Measurements from ENCODE around the gene NPM1.

Gene NPM1

GRCh38 chr5:171342362-171343111 lies 45.1 kb upstream of the NPM1 start:
- no peak for TF ChIP-seq EZH2 (optimal IDR thresholded peaks at IDR 0.05; ENCODE audit: low read depth, low read length)
- TF ChIP-seq, protein P1, sequence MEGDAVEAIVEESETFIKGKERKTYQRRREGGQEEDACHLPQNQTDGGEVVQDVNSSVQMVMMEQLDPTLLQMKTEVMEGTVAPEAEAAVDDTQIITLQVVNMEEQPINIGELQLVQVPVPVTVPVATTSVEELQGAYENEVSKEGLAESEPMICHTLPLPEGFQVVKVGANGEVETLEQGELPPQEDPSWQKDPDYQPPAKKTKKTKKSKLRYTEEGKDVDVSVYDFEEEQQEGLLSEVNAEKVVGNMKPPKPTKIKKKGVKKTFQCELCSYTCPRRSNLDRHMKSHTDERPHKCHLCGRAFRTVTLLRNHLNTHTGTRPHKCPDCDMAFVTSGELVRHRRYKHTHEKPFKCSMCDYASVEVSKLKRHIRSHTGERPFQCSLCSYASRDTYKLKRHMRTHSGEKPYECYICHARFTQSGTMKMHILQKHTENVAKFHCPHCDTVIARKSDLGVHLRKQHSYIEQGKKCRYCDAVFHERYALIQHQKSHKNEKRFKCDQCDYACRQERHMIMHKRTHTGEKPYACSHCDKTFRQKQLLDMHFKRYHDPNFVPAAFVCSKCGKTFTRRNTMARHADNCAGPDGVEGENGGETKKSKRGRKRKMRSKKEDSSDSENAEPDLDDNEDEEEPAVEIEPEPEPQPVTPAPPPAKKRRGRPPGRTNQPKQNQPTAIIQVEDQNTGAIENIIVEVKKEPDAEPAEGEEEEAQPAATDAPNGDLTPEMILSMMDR (IDR thresholded peaks at IDR 0.05; ENCODE audit: low read length) = peak; percentile 74
- DNase-seq = peak; percentile 52
- H2AFZ ChIP-seq (ENCODE audit: low read length) = no peak overlapping the region

GRCh38 chr5:171344936-171345608 lies 42.6 kb upstream of the NPM1 start:
- H3K4me3 ChIP-seq (ENCODE audit: low read length) = no peak overlapping the region
- DNase-seq = no peak
- no peaks in the 10 kb centered on the region for H3K79me2 ChIP-seq (ENCODE audit: low read length)
- H3K27me3 ChIP-seq (replicated peaks; ENCODE audit: insufficient read depth, low read length) = no peaks in the 10 kb centered on the region
- H3K4me1 ChIP-seq (ENCODE audit: low read length) = no peaks in the 10 kb centered on the region
- no peak overlapping the region for H2AFZ ChIP-seq (ENCODE audit: low read length)
- no peaks in the 10 kb centered on the region for H3K9me3 ChIP-seq (replicated peaks; ENCODE audit: insufficient read depth, low read length)
- H3K36me3 ChIP-seq (replicated peaks; ENCODE audit: insufficient read depth, low read length) = no peaks in the 10 kb centered on the region
- no peaks in the 10 kb centered on the region for H3K9me2 ChIP-seq (replicated peaks; ENCODE audit: insufficient read depth, low read length)
- H3K27ac ChIP-seq (ENCODE audit: low read length) = no peak overlapping the region
- no peak for TF ChIP-seq EZH2 (optimal IDR thresholded peaks at IDR 0.05; ENCODE audit: low read depth, low read length)
- TF ChIP-seq, protein P1 (IDR thresholded peaks at IDR 0.05; ENCODE audit: low read length) = no peak
- TF ChIP-seq EZH2phosphoT487 (IDR thresholded peaks at IDR 0.05; ENCODE audit: low read length) = no peak
- no peaks in the 10 kb centered on the region for H3F3A ChIP-seq (ENCODE audit: insufficient read depth, low read length)
- H3K9ac ChIP-seq (ENCODE audit: low read length) = no peak overlapping the region
- H3K4me2 ChIP-seq (ENCODE audit: low read depth, low read length) = no peak overlapping the region
- H4K20me1 ChIP-seq (ENCODE audit: insufficient read depth, low read length) = no peaks in the 10 kb centered on the region

More at GRCh38 chr5:171342362-171343111, 45.1 kb upstream of the NPM1 start:
- H3K4me3 ChIP-seq (ENCODE audit: low read length) = no peak overlapping the region
- no peak overlapping the region for H3K4me2 ChIP-seq (ENCODE audit: low read depth, low read length)
- no peaks in the 10 kb centered on the region for H3K9me3 ChIP-seq (replicated peaks; ENCODE audit: insufficient read depth, low read length)
- no peaks in the 10 kb centered on the region for H3K27me3 ChIP-seq (replicated peaks; ENCODE audit: insufficient read depth, low read length)
- H3K36me3 ChIP-seq (replicated peaks; ENCODE audit: insufficient read depth, low read length) = no peaks in the 10 kb centered on the region
- H3K79me2 ChIP-seq (ENCODE audit: low read length) = no peaks in the 10 kb centered on the region
- no peaks in the 10 kb centered on the region for H3K9me2 ChIP-seq (replicated peaks; ENCODE audit: insufficient read depth, low read length)
- no peak overlapping the region for H3K27ac ChIP-seq (ENCODE audit: low read length)
- H3F3A ChIP-seq (ENCODE audit: insufficient read depth, low read length) = no peaks in the 10 kb centered on the region
- H3K4me1 ChIP-seq (ENCODE audit: low read length) = peaks cover 5% of the 10 kb centered on the region; the same call in 1 of the 2 replicates
- H4K20me1 ChIP-seq (ENCODE audit: insufficient read depth, low read length) = no peaks in the 10 kb centered on the region
- H3K9ac ChIP-seq (ENCODE audit: low read length) = no peak overlapping the region

GRCh38 chr5:171351536-171352073 lies 36.0 kb upstream of the NPM1 start:
- TF ChIP-seq EZH2phosphoT487 (IDR thresholded peaks at IDR 0.05; ENCODE audit: low read length) (no peak), EZH2 (optimal IDR thresholded peaks at IDR 0.05; ENCODE audit: low read depth, low read length) (no peak)
- TF ChIP-seq, protein P1 (IDR thresholded peaks at IDR 0.05; ENCODE audit: low read length) = no peak
- no peak for DNase-seq
- Histone ChIP-seq H3K4me2 (ENCODE audit: low read depth, low read length) (no peak overlapping the region), H3K79me2 (ENCODE audit: low read length) (no peaks in the 10 kb centered on the region), H3K9me2 (replicated peaks; ENCODE audit: insufficient read depth, low read length) (no peaks in the 10 kb centered on the region), H3F3A (ENCODE audit: insufficient read depth, low read length) (no peaks in the 10 kb centered on the region), H4K20me1 (ENCODE audit: insufficient read depth, low read length) (no peaks in the 10 kb centered on the region), H3K9ac (ENCODE audit: low read length) (no peak overlapping the region), H3K4me3 (ENCODE audit: low read length) (no peak overlapping the region), H3K27ac (ENCODE audit: low read length) (no peak overlapping the region), H2AFZ (ENCODE audit: low read length) (no peak overlapping the region), H3K27me3 (replicated peaks; ENCODE audit: insufficient read depth, low read length) (no peaks in the 10 kb centered on the region), H3K4me1 (ENCODE audit: low read length) (peaks cover 4% of the 10 kb centered on the region; the same call in 1 of the 2 replicates), H3K9me3 (replicated peaks; ENCODE audit: insufficient read depth, low read length) (no peaks in the 10 kb centered on the region), H3K36me3 (replicated peaks; ENCODE audit: insufficient read depth, low read length) (no peaks in the 10 kb centered on the region)
